ENCODE results near the gene ZNF324. TPM values are rescaled to one million over a fixed set of nuclear protein-coding genes. Genes with fewer than 3 reads are reported as not detected.
"Not testable (repeated sequence)": the region's sequence is repeated elsewhere in the genome, so short reads cannot be mapped to it uniquely, and the experiment has no call there.

Gene ZNF324
- total RNA-seq, 1 donor from 2014 or later: 16.7 TPM

DNA sequence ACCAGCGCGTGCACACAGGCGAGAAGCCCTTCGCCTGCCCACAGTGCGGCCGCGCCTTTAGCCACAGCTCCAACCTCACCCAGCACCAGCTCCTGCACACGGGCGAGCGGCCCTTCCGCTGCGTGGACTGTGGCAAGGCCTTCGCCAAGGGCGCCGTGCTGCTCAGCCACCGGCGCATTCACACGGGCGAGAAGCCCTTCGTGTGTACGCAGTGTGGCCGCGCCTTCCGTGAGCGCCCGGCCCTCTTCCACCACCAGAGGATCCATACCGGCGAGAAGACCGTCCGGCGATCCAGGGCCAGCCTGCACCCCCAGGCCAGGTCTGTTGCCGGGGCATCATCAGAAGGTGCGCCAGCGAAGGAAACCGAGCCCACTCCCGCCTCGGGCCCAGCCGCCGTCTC, 4.9 kb downstream of the ZNF324 start:
- DNase-seq (ENCODE audit: low read depth): no peak

DNA sequence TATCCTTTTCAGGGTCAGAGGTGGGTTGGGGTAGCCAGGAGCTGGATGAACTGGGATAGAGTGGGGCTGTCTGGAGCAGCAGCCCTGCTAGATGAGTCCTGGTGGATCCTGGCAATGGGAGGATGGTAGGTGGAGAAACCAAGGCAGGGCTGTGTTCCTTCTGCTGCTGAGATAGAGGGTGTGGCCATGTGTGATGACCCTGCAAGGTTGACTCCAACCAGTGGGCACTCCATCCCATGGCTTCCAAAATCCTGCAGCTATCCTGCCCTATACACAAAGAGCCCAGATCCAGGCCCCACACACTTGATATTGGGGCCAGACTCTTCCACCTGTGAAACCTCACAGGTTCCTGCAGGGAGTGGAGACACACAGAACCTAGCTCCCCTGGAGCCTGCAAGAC, 6.9 kb downstream of the ZNF324 start:
- no peak for DNase-seq (ENCODE audit: low read depth)

DNA sequence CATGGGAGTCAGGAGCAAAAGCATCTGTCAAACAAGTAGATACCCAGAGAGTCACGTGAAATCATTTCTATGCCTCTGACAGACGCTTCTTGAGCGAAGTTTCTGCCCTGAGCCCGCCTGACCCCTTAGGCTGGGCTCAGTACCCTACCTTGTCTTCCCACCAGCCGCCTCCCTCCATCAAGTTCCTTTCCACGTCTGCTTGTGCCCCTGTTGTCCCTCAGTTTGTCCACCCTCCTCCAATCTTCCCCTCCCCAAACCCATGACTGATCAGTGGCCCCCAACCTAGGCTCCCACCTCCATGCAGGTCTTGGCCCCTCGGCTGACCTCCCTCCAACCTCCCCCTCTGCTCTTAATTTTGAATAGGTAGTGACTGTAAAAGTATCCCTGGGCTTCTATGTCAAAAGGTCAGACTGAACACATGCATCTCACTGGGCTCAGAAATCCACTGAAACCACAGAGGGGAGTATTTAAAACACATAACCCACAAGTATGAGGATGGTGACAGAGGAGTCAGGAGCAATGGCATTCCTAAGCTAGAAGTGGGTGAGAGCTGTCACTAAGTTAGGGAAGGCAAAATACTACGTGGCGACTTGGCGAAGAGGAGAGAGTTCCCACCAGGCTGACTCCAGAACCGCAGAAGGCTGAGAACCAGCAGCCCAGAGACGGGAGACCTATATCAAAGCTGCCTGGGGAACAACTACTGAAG, 7.6 kb downstream of the ZNF324 start:
- DNase-seq (ENCODE audit: low read depth): peak; percentile 49

DNA sequence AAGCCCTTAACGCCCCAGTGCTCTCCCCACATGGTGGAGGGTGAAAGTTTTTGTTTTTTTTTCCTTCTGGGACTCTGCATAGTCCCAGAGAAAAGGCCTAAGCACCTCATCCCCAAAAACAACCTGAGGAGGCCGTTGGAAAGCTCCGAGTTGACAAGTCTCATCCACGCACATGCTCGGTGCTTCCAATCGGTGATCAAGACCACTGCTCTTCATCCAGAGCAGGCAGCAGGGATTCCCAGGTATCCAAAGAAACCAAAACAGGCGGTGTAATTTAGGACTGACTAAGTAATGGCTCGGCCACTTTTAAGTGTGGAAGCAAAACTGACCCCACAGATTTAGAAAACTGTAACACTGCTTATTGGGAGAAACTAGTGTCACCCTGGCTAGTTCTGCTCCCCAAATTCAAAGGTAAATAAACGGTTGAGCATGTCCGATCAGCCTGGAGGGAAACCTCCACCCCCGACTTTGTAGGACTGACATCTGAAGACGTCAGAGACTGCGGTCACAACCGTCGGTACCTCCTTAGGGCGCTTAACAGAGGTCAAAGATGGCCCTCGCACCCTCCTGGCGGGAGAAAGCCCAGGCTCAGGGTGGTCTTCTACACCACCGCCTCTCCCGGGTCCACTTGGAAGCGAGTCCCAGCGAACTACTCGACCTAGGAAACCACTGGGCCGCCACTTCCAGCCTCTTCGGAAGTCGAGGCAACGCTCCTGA, 8.3 kb downstream of the ZNF324 start:
- DNase-seq (ENCODE audit: low read depth): no peak

DNA sequence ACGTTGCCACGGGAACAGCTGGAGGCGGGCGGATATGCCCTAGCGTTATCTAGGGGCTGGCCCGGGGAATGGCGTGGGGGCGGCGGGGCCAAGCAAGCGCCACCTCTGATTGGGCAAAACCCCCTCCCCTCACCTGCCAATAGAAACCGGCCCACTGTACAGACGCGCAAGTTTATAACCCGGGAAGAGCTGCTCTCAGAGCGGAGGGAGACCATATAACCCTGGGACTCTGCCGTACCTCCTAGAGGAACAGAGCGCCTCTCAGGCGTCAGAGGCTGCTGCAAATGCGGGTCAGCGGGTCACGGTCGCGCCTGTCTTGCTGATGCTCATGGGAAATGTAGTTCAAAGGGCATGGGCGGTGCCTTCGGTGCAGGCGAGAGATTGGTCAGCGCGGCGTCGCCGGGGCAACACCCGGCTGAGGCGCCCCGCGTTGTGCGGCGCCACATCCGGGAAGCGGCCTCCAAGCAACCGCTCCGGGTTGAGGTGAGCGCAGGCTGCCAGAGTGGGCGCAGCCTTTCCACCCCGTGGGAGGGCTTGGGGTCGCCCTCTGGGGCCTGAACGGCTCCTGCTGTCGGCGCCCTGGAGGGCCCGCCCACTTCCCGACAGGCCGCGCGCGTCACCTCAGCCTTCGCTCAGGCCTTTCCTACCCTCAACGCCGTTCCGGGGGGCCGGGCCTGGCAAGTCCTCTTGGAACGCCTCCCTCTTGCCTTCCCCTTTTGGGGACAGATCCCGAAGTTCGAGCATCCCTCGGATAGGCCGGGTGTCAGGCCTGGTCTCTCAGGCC, 9.0 kb downstream of the ZNF324 start, which contains the start of gene ZNF446:
Gene ZNF446 (plus strand): TSS at position 639 of the 784 bp plus-strand sequence. CDS start 867 bp downstream, outside the sequence.
- peak; percentile 94 for DNase-seq (ENCODE audit: low read depth)

DNA sequence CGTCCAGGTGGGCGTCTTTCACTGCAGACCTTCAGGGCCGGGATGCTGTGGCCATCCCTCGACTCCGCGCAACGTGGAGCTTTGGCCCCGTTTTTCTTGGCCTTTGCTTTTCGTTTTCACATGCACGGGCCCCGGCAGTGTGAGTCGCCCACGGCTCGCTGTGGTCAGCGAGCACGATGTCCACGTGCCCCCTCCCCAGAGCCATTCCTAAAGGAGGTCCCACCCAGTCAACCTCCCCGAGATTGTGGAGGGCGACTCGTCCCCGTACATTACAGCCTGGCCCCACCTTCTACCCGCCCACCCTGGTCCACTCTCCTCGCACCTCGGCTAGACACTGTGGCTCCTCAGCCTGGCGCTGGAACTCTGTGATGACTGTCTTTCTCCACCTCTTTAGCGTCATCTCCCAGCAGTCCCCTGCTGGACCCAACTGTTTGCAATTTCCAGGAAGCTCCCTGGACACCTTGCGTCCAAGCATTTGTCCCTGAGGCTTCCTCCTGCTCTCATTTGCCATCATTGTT, 9.7 kb downstream of the ZNF324 start:
- DNase-seq (ENCODE audit: low read depth): no peak

DNA sequence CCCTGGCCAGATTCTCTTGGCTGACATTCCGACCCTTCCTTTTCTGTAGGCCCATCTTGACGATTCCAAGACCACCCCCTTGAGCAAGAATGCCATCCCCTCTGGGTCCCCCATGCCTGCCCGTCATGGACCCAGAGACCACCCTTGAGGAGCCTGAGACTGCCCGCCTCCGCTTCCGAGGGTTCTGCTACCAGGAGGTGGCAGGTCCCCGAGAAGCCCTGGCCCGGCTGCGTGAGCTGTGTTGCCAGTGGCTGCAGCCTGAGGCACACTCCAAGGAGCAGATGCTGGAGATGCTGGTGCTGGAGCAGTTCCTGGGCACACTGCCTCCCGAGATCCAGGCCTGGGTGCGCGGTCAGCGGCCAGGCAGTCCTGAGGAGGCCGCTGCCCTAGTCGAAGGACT, 10.2 kb downstream of the ZNF324 start:
- no peak for DNase-seq (ENCODE audit: low read depth)

DNA sequence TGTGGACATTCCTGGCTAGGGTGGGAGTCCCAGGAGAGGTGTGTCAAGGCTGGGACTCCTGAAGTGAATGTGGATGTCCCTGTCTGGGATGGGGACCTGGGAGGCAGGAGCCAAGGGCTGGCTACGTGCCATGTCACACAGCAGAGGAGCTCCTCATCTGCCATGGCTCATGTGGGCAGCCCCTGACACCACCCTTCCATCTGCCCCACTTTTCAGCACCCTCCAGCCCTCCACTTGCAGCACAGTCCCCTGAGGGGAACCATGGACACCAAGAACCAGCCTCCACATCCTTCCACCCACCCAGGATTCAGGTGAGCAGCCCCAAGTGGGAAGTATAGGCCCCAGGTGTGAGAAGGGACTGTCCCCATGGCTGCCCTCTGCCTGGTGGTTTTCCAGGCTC, 11.0 kb downstream of the ZNF324 start:
- DNase-seq (ENCODE audit: low read depth): no peak

DNA sequence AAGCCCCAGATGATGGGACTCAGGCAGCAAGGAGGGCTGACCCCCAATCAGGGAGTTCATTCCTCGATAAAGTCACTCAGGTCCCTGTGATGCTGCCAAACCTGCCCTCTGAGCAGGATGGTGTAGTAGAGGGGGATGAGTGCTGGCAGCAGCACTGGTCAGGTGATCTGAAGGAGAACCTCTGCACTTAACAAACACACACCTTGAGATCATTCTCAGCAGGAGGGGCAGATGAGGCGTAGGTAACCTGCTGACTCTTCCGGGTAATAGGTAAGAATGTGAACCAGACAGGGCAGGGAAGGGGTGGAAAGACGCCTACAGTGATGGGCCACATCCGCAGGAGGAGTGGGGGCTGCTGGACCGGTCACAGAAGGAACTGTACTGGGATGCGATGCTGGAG, 12.4 kb downstream of the ZNF324 start:
- no peak for DNase-seq (ENCODE audit: low read depth)

DNA sequence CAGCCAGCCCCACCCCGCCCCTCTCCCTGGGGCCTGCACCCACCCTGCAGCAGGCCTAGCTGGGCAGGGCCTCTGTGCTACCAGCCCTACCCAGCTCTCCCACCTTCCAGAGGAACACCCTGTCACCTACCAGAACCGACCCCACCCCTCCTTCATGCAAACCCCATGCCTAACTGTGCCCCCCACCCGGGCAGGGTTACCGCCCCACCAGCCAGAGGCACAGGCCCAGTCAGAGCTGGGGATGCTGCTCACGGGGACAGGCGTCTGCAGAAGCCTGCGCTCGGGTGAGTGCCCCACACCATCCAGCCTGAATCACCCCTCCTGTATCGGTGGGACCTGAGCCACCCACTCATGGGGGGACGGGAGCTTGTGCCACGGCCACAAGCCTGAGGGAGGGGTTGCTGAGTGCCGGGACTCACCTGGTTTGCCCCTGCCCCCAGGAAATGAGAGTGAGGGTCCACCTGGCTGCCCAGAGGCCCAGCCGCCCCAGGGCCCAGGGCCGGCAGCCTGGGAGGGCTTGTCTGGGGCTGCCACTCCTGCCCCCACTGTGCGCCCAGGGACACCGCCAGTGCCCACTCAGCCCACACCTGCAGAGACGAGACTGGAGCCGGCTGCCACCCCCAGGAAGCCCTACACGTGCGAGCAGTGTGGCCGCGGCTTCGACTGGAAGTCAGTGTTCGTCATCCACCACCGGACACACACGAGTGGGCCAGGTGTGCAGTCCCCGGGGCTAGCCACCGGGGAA, 13.0 kb downstream of the ZNF324 start:
- no peak for DNase-seq (ENCODE audit: low read depth)

DNA sequence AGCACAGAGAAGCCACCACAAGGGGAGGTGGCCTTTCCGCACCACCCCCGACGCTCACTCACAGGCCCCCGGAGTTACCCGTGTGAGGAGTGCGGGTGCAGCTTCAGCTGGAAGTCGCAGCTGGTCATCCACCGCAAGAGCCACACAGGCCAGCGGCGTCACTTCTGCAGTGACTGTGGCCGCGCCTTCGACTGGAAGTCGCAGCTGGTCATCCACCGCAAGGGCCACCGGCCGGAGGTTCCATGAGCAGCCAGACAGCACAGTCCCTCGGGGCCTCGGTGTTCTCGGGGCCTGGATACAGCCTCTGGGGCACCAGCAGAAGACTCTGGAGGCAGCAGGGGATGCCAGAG, 13.6 kb downstream of the ZNF324 start:
- no peak for DNase-seq (ENCODE audit: low read depth)

DNA sequence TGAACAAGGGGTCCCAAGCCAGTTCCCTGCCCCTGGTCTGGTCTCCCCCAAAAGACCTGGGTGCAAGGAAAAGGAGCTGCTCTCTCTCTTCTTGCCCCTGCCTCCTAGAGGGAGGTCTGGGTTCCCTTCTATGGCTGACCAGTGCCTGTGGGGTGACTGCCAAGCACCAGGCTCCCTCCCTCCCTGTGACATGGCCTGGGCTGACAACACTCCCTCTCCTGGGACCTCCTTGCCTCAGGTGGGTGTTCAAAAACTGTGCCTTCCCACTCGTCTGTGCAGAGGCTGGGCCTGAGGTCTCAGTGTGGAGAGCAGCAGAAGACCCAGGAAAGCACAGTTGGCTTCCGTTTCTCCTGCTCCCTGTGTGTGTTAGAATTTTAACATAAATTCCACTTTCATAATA, 14.0 kb downstream of the ZNF324 start:
- no peak for DNase-seq (ENCODE audit: low read depth)

DNA sequence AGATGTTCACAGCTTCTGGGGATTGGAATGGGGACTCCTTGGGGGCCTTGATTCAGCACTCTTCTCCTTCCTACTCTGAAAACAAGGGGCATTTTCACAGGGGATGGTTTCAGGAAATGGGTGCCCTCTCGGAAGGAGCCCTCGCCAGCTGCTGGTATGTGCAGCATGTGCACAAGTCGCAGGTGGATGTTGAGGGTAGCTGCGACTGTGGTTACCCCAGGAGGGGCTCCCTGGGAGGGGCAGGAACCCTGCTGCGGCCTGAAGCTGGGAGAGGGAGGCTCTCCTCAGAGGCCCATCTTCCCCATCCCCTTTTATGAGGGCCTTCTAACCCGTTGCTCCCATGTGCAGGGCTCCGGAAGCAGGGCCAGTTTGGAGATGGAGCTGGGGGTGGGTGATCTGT, 15.5 kb downstream of the ZNF324 start:
- no peak for DNase-seq (ENCODE audit: low read depth)

DNA sequence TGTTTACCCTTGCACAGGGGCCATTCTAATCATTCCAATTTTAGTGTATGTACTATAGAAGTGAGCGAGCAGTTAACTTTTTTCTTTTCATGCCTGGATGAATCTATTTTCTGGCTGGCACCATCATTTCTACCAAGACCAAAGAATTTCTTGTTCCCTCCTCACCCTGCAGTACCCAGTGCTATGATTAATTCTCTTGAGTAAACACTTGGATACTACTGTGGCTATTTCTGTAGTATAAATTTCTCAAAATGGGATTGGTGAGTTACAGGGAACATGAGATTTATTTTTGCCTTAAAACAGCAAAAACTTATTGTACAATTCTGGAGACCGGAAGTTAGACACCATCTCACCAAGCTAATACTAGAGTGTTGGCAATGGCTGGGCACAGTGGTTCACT, 16.9 kb downstream of the ZNF324 start:
- no peak for DNase-seq (ENCODE audit: low read depth)

DNA sequence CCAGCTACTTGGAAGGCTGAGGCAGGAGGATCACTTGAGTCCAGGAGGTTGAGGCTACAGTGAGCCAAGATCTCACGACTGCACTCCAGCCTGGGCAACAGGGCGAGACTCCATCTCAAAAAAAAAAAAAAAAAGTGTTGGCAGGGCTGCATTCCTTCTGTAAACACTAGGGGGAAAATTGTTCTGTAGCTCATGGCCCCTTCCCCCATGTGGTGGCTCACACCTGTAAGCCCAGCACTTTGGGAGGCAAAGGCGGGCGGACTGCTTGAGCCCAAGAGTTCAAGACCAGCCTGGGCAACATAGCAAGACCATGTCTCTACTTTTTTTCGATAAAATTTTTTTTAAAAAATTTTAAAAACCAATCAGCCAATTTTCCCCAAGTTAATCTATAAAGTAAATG, 17.5 kb downstream of the ZNF324 start:
- not testable (repeated sequence) for DNase-seq (ENCODE audit: low read depth)

DNA sequence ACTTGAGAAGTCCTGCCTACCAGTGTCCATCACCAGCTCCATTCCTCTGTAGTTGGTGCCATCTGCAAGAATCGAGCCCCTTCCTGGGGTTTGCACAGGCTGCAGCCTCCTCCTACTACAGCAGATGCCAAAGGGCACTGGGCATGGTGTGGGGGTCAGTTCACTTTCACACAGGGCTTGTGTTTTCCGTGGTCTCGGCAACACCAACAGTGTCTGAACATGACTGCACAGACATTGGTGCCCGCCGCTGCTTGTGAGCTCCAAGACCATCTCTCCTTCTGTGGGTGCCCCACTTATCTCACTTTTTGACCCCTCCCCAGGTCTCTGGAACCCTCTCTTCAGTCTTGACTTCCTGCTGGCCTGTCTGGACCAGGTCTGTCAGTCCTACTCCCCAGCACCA, 24.5 kb downstream of the ZNF324 start:
- DNase-seq (ENCODE audit: low read depth): no peak

DNA sequence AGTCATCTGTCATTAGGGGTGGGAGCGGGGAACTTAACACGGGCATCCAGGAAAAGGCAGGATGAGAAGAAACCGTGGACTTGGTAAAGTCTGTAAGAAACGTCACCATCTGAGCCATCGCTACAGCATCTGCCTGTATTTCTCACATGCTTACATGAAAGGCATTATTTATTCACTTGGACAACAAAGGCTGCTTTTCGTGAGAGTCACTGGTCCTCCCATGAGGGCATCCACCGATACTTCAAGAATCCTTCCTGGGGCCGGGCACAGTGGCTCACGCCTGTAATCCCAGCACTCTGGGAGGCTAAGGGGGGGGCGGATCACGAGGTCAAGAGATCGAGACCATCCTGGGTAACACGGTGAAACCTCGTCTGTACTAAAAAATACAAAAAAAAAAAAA, 25.4 kb downstream of the ZNF324 start:
- DNase-seq (ENCODE audit: low read depth): no peak

DNA sequence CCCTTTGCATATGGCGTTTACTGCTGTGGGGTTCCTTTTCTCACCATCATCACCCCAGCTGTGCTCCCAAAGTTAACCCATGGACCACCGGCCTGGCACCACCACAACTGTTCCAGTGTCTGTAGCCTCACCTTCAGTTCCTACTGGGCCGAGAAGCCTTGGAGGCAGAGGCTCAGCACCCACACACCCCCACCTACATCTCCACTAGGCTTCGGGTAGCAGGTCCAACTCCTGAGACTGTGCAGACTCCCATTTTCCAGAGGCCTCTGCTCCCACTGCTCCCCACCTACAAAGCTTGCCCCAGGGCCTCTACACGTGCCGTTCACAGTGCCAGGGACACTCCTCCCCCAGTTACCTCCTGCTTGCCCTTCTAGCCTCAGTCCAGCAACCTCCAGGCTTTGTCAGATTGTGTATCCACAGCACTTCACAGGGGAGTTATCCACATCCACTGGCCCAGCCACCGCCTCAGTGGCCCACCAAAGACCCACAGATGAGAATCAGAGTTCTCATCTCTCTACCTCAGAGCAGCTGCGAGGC, 30.8 kb downstream of the ZNF324 start:
- DNase-seq (ENCODE audit: low read depth): no peak

DNA sequence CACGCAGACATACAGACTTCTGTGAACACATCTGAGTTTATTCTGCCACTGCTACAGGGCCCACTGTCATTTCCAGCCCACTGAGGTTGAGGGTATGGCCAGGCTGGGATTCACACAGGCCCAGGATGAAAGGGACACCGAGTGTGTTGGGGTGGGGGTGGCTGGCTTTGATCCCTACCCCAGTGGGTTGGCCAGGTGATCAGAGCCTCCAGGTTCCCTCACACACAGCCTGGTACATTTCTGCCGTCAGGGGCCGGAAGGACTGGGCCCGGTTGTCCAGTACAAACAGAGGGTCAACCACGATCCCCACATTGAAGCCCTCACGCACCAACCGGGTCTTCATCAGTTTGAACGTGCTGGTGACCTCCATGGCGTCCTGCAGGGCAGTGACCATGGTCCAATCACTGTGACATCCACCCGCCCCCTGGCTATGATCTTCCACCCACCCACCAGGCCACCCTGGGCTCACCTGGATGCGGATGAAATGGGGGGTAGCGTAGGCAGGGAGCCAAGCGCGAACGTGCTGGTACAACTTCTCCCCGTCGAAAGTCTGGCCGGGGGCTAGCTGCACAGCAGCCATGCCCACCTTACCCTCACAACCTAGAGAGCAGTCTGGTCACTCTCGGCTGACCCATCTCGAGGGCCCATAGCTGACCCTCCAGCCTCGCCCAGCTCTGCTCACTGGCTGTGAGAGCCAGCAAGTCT, 31.6 kb downstream of the ZNF324 start:
- DNase-seq (ENCODE audit: low read depth): no peak

DNA sequence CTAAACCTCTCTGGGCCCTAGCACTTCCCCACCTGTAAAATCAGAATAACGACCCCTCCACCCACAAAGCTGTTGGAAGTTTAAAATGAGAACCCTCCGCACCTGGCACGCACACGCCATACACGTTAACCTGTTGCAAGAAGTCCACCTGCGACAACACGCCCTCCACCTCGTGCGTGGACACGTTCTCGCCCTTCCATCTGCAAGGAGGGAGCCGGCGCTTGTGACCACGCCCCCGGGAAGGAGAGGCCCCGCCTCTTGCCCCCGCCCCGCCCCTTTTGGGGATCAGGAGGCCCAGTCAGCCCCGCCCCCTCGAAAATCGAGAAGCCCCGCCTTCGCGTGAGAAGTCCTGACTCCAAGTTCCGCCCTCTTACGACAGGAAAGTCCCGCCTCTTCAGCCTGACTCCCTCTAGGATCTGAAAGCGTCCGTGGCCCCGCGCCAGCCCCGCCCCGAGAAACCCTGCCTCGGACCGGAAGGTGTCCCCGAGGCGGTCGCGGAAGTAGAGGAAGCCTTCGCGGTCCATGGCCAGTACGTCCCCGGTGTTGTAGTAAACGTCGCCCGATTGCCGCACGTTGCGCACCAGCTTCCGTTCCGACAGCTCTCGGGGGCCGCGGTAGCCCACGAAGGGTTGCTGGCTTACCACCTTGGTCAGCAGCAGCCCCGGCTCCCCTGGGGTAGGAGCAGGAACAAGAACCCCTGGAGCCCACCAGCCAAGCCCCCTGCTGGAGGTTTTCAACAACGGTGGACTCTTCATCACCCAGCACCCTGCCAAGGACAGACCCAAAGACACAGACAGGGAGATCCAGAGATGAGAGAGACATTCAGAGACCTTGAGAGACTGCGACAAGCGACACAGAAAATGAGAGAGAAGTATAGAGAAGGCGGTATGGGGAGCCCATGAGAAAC, 32.4 kb downstream of the ZNF324 start:
- DNase-seq (ENCODE audit: low read depth): peak; percentile 97

Measured in renal cortical epithelial cell (primary cell).